GM12891 (cell line): ENCODE measurements around the gene GPLD1.

Experiments used
- POLR2A ChIP-seq: IDR thresholded peaks from 2 replicates; pipeline ENCODE4 v1.6.1; 2011; ENCODE audit warnings: low read depth, low read length, control low read depth
- POLR2AphosphoS5 ChIP-seq: IDR thresholded peaks from 2 replicates; pipeline ENCODE4 v1.6.1; 2011; ENCODE audit warnings: low read depth, low read length, control low read depth
- POU2F2 ChIP-seq: IDR thresholded peaks from 2 replicates; pipeline ENCODE4 v1.6.1; 2011; ENCODE audit warnings: low read depth, mild to moderate bottlenecking, control low read depth, low read length, moderate library complexity
- SPI1 ChIP-seq: IDR thresholded peaks from 2 replicates; pipeline ENCODE4 v1.6.1; 2011; ENCODE audit warnings: low read depth, low read length, control low read depth
- TAF1 ChIP-seq: IDR thresholded peaks from 2 replicates; pipeline ENCODE4 v1.6.1; 2011; ENCODE audit warnings: low read depth, low read length, control low read depth

DNA sequence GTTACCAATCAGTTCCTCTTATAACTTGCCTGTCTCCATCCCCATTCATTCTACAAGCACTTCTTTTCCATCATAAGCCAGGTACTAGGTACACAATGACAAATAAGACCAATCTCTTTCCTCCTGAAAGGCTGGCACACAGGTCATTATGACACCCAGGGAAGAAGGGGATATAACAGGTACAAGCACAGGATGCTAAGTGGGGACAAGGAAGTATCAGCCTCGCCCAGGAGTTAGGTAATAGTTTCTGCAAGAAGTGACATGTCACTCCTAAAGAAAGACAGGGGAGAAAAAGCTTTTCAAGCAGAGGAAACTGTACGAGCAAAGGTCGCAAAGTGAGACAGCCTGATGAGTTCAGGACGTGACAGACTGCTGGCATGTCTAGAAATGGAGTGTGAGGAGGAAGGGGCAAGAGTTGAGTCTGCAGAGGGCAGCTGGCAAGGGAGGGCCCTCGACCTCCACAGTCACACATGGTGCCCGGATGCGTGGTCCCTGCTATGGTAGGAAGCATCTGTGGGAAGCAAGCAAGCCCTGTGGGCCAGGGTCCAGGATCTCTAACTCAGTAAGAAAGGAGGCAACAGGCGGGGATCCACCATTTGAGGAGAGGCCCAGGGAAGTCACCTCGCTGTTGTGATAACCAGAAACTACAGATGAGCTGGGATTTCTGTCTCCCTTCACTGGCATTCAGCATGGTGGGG is 40.4 kb downstream of the GPLD1 start:
- no peak for TF ChIP-seq POLR2AphosphoS5
- no peak for TF ChIP-seq SPI1
- TF ChIP-seq POLR2A = no peak
- no peak for TF ChIP-seq TAF1
- TF ChIP-seq POU2F2 = no peak
